GM20000 (cell line): ENCODE results near the gene CBLB.

Experiments used
- DNase-seq: peaks from one replicate; pipeline ENCODE4 v3.0.0; 2012; ENCODE audit warnings: low spot score
- TF ChIP-seq, protein P1 (sequence below): IDR thresholded peaks from 2 replicates; pipeline ENCODE4 v1.5.1; 2012; ENCODE audit warnings: mild to moderate bottlenecking, control low read depth; ENCODE audit errors: extremely low read depth, missing control alignments

The CBLB gene

DNA sequence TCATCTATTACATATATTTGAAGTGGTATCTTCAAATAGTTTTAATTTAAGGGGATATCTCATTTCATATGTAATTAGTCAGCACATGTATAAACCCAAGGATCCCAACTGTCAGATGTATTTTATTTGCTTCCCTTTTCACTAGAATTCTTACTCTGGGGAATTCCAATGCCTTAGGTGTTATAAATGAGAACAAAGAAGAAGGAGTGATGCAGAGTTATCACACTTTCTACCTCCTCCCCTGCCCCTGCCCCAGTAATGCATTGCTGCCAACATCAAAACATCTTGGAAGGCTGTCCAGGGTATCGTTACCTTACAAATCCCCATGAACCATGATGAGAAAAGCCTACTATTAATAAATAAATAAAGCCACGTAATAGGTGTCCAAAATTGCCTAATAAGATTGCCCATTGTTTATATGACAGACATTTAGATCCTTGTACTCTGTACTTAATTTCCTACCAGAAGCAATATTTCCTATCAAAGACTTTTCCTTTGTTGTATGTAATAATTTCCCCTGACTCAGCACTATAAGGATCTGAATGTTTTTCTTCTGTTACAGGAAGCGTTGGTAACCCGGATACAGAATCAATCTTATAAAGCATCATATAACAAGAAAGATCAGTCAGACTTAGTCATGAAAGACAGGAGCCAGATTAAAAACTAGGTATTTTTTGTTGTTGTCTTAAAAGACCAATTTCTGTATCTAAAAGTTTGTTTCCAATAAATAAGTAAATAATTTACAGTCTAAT, 38.8 kb downstream of the CBLB start:
- DNase-seq, result no peak
- TF ChIP-seq, protein P1, sequence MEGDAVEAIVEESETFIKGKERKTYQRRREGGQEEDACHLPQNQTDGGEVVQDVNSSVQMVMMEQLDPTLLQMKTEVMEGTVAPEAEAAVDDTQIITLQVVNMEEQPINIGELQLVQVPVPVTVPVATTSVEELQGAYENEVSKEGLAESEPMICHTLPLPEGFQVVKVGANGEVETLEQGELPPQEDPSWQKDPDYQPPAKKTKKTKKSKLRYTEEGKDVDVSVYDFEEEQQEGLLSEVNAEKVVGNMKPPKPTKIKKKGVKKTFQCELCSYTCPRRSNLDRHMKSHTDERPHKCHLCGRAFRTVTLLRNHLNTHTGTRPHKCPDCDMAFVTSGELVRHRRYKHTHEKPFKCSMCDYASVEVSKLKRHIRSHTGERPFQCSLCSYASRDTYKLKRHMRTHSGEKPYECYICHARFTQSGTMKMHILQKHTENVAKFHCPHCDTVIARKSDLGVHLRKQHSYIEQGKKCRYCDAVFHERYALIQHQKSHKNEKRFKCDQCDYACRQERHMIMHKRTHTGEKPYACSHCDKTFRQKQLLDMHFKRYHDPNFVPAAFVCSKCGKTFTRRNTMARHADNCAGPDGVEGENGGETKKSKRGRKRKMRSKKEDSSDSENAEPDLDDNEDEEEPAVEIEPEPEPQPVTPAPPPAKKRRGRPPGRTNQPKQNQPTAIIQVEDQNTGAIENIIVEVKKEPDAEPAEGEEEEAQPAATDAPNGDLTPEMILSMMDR, result no peak

DNA sequence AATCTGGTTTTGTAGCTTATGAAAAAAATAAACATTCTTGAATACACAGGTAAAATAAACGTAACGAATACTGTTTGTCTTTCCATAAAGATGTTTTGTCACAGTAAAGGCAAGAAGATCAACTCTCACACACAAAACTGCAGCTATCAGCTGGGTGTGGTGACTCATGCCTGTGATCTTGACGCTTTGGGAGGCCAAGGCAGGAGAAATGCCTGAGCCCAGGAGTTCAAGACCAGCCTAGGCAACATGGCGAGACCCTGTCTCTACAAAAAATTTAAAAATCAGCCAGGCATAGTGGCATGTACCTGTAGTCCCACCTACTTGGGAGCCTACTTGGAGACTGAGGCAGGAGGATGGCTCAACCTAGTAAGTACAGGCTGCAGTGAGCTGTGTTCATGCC, 39.6 kb downstream of the CBLB start:
- DNase-seq, result no peak

DNA sequence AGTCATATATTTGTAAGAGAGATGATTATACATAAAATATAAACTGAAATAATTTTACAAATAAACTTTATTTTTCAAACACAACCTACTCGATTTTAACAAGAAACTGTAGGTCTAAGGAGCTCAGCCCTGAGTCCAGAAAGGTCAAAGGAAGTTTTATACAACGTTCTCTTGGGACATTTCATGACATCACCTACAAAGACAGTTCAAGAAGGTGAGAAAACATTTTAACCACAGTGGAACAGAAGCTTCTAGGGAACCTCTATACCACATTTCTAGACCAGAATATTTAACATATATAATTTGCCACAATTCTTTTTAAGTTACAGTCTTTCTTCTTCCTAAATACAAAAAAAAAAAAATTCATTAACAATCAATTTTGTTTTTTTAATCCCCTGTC, 40.1 kb downstream of the CBLB start:
- TF ChIP-seq, protein P1, result no peak
- DNase-seq, result peak; percentile 11

More for the DNA sequence above, 39.6 kb downstream of the CBLB start:
- TF ChIP-seq, protein P1, result no peak

DNA sequence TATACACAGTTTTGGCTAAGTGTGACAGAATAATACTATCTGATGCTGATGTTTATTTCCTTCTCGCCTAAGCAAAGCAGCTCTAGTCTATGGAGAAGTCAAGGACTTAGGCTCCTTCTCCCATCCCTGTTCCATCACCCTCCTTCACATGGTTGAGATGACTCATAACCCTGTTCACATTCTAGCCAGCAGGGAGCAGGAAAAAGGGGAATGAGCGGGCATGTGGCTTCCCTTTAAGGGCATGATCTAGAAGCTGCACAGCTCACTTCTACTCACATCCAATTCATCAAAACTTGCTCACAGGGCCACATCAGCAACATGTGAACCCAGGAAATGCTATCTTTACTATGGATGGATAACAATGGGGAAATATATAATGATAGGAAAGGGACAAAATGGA, 40.9 kb downstream of the CBLB start:
- TF ChIP-seq, protein P1, result no peak
- DNase-seq, result no peak

DNA sequence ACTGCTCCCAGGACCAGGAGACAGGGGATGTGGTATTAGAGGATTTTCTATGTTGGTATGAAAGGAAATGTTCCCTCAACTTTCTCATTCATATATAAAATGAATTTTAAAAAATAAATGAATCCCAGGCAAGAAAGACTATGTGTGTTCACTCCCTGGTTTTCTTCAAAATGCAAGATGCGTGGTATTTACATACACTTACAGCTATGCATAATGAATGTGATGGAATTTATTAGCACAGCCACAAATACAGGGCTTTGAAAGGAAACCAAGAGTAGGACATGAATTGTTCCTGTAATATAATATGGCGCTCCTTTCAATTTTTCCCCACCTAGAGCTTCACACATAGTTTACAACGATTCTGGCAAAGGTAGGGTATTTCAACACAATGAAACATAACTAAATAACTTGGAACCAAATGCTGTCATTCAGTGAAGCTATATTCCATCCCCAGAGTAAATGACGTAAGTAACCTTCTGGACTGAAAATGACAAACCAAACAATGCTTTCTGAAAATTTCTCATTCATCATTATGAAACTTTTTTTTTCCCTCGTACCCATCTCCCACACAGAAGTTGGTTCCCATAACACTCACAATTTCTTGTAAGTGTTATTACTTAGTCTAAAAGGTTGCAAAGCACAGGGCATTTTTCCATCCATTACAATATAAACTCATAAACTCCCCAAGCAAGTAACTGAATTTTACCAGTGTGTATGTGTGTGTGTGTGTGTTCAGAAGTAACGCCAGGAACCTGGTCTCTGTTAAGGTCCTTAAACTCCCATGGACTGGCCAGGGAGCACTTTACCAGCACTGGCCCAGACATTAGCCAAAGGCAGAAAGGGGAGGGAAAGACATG, 41.8 kb downstream of the CBLB start:
- TF ChIP-seq, protein P1, result no peak
- peak; percentile 17 for DNase-seq

DNA sequence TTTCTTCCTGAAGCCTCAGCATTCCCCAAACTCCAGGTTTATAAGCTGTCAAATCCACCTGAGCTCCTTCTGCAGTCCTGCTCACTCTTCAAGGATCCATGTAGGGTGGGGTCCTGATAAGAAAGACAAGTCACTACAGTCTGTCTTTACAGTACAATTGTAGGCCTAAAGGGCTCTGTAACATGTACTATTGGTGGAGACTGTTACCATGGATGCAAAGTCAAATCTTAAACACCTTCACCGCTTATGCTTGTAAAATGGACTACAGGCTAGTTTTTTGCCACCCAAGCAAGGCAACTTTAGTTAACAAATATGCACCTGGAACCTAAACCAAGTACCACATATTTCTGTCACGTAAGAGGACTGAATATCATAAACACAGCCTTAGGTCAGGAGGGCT, 44.7 kb downstream of the CBLB start:
- TF ChIP-seq, protein P1, result no peak
- DNase-seq, result no peak
